HG03571 (cell line): ENCODE results near the gene LMTK3.

Source experiments
- ATAC-seq: cut with Tn5 transposase; IDR thresholded peaks from one replicate; pipeline ENCODE4 v1.9.1; 2021; ENCODE audit not compliant: unreplicated experiment

Gene LMTK3, protein sequence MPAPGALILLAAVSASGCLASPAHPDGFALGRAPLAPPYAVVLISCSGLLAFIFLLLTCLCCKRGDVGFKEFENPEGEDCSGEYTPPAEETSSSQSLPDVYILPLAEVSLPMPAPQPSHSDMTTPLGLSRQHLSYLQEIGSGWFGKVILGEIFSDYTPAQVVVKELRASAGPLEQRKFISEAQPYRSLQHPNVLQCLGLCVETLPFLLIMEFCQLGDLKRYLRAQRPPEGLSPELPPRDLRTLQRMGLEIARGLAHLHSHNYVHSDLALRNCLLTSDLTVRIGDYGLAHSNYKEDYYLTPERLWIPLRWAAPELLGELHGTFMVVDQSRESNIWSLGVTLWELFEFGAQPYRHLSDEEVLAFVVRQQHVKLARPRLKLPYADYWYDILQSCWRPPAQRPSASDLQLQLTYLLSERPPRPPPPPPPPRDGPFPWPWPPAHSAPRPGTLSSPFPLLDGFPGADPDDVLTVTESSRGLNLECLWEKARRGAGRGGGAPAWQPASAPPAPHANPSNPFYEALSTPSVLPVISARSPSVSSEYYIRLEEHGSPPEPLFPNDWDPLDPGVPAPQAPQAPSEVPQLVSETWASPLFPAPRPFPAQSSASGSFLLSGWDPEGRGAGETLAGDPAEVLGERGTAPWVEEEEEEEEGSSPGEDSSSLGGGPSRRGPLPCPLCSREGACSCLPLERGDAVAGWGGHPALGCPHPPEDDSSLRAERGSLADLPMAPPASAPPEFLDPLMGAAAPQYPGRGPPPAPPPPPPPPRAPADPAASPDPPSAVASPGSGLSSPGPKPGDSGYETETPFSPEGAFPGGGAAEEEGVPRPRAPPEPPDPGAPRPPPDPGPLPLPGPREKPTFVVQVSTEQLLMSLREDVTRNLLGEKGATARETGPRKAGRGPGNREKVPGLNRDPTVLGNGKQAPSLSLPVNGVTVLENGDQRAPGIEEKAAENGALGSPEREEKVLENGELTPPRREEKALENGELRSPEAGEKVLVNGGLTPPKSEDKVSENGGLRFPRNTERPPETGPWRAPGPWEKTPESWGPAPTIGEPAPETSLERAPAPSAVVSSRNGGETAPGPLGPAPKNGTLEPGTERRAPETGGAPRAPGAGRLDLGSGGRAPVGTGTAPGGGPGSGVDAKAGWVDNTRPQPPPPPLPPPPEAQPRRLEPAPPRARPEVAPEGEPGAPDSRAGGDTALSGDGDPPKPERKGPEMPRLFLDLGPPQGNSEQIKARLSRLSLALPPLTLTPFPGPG (N-terminal part only)

DNA sequence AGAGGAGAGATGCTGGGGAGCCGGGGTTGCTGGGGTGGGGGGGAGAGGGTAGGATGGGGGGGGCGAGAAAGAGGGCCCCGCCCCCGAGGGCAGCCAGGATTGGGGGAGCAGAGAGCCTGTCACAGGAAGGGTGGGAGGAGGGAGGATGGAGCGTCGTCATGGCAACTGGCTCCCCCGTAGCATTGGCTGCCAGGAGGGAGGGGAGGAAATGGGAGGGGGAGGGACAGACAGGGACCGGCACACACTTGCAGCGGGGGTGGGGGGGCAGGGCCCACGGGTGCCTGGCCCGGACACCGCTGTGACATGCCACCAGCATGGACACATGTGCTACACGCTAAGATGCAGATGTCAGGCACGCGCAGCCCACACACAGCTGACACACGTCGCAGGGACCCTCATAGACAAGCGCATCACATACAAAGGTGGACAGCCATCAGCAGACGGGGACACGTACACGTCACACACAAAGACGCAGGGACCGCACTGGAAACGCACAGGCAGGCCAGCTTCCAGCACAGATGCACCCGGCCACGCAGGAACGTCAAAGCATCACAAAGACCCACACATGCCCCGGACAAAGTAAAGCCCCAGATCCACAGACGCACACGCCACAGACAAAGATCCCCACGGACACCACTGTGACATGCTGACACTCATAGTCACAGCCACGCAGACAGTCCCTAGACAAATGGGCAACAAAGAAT is at the start of gene LMTK3:
Gene LMTK3, minus strand, starts transcription at position 36 of the 704 bp plus-strand sequence. CDS start 259 bp downstream, outside the sequence.
- no peak for ATAC-seq

DNA sequence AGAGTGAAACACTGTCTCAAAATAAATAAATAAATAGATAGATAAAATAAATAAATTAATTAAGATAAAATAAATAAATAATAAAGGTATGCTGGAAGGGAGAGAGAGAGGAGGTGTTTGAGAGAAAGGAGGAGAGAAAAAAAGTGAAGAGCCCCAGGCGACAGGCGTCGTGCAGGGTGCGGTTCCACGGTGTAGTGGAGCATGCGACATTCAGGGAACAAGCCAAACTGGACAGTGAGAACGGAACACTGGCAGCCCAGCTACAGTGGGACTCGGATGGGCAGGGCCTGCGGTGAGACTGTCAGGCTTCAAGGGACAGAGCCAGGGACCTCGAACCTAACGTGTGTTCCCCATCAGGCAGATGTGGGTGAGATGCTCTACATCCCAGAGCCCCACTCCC is 49.8 kb upstream of the LMTK3 start:
- ATAC-seq: no peak

DNA sequence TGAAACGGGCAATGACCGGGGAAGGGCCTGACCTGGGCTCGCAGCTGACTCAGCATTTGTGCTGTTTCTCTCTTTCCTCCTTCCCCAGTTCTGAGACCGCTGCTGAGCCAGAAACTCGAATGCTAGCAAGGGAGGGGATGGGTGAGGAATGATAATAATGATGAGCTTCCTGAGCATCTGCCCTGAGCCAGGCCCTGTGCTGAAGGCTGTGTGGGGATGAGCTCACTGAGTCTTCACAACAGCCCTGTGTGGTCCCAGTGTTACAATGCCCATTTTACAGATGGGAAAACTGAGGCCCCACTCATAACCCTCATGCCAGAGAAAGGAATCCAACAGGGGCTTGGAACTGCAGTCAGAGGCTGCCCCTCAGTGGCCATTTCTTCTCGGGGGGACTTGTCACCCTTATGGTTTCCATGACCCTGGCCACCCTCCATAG is 48.5 kb upstream of the LMTK3 start:
- ATAC-seq: no peak

GRCh38 chr19:48558018-48558684 is 46.5 kb upstream of the LMTK3 start:
- ATAC-seq: no peak

- no peak for ATAC-seq
Observed at GRCh38 chr19:48556825-48557224, 45.2 kb upstream of the LMTK3 start.

DNA sequence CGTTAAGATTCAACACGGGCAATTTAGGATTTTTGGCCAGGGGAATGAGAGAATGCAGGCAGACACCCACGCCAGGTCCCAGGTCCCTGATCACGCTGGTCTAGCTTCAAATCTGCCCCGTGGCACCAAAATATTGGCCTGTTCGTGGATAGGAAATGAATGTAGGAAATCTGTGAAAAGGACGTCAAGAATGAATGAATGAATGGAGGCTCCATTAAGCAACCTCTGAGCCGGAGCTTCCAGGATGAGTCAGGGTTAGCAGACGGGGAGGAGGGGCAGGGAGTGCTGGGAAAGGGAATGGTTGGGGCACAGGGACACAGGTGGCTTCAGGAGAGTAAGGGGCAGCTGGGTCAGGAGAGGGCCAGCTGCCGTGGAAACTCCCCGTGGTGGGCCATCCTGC is 44.5 kb upstream of the LMTK3 start:
- no peak for ATAC-seq

DNA sequence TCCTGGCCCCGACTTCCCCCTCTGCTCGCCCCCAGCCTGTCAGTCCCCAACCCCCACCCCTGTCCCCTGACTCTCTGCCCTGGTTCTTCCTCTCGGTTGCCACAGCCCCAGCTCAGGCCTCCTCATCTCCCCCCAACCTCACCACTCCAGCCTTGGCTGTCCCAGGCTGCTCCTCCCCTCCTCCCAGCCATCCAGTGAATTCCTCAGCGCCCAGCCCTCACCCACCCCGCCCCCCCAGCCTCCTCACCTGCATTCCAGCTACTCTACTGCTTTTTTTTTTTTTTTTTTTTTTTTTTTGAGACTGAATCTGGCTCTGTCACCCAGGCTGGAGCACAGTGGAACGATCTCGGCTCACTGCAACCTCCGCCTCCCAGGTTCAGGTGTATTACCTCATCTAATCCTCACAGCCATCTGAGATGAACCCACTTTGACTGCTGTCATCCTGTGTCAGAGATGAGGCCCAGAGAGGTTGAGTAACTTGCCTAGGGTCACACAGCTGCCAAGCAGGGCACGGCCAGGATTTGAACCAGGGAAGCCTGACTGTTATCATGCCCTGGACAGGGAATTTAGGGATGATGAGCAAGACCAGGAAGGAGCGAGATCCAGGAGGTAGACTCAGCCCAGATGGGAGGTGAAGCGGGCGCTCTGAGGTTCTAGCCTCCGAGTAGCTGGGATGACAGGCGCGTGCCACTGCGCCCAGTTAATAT is 42.9 kb upstream of the LMTK3 start:
- no peak for ATAC-seq

- ATAC-seq: no peak
Observed at GRCh38 chr19:48553676-48554384, 42.2 kb upstream of the LMTK3 start.

GRCh38 chr19:48552406-48553322 is 41.0 kb upstream of the LMTK3 start:
- ATAC-seq: no peak

DNA sequence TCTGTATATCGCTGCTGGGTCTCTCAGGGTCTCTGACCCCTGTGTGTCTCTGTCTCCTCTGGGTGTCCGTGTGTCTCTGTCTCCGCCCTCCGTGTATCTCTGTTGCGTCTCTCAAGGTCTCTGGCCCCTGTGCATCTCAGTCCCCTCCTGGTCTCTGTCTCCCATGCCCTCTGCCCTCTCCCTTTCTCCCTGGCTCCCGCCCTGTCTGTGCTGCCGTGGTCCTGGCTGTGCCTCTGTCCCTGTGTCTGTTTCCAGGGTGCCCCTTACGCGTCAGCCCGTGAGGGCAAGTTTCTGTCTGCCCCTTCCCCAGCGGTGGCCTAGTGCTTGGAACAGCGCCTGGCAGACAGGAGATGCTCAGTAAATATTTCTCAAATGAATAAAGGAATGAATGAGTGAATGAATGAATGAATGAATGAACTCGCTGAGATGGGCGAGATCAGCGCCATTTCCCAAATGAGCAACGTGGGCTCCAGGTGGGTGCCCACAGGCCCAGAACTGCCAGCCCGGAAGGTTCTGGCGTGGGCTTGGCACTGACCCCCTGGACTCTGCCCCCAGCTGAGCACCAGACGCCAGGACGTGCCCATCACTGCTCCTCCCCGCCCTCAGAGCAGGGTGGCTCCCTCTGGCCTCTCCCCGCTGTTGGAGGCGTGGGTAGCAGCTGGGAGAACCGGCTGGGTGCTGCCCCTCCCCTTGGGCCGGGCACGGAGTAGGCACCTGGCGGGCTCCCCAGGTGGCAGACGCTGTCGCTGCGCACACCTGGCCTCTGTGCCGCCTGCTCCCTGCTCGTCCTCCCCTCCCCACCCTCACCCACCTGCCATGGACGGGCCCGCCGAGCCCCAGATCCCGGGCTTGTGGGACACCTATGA is 40.0 kb upstream of the LMTK3 start, which contains the start of gene SULT2B1:
Gene SULT2B1, plus strand, starts transcription at position 736 of the 866 bp plus-strand sequence. Its CDS starts 81 bp downstream, at position 817.
- no peak for ATAC-seq

DNA sequence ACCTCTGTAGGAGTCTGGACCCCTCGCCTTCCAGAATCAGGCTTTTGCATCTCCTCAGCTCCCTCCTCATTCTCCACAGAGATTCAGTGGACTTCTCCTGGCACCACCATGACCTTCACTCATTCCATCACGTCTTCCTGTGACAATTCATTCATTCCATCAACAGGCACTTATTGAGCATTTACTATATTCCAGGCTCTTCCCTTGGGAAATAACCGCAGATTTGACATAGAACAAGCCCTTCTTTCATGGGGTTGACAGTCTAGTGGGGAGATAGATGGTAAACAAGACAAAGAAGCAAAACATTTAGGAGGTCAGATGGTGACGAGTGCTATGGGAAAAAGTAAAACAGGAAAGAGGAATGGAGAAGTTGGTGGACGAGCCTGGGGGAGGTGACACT is 37.7 kb upstream of the LMTK3 start:
- no peak for ATAC-seq

- no peak for ATAC-seq
Observed at GRCh38 chr19:48548253-48548911, 36.7 kb upstream of the LMTK3 start.

DNA sequence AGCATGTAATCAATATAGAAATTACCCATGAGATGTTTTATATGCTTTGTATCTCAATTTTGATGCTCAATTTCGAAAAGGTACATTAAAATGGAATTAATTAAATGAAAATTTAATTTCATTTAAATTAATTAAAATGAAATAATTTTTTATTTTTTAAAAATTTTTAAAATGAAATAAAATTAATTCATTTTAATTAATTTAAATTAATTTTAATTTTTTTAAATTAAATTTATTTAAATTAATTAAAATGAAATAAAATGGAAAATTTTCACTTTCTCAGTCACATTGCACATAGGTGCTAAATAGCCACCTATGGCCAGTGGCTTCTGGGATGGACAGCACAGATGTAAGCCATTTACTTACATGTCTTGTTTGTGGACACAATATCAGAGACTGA is 36.1 kb upstream of the LMTK3 start:
- ATAC-seq: no peak

DNA sequence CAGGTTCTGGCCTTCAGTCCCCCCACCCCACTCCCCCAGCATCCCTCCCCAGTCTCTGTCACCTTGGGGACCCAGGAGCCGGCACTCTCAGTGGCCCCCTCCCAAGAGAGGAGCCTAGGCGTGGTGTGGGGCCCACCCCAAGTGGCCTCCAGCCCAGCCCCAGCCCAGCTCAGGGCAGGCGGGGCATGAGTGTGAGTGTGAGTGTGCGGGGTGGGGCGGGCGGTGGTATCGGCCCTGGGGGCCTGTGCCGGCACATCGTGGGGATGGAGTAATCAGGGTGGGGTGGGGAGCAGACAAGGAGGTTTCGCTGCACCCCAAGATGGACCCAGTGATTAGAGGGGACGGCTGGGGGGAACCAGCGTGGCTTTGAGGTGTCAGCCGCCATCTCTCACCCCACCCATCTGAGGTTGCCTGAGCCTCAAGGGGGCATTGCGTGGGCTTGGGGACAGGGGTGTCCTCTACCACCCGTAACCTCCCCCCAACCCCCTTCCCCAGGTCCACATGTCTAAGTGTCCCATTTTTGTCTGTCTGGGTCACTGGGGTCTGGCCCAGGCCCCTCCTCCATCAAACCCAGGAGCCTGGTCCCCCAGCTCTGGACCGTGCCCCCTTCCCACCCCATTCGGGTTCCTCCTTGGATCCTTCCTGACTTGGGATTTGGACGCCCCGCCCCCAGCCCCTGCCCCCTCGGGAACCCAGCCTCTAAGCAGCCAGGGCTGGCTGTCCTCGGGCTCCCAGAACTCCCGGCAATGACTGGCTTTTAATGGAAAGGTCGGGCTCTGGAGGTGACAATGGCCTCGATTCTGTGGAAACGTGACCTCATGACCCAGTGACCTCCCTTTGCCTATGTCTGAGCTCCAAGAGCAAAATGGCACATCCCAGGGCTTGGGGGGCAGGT is 33.5 kb upstream of the LMTK3 start:
- ATAC-seq: no peak

DNA sequence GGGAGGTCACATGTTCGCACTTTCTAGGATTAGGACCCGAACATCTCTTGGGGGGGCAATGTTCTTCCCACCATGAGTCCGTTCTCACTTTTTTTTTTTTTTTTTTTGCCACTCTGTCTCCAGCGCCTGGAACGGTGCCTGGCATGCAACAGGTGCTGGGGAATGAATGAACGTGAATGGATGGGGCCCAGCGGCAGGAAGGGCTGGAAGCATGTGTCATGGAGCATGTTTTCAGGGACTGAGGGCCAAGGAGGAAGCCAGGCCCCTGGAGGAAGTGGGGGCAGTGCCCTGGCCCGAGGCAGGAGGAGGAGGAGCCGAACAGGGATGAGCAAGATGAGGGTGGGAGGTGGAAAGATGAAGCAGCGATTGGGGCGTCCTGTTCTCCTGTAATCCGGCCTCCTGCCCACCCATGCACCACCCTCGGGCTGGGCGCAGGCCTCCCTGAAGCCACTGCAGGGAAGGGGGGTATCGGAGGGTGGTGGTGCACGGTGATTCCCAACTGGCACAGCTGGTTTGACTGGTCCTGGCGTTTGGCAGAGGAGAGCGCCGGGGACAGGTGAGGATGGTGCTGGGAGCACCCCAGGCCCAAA is 31.6 kb upstream of the LMTK3 start:
- ATAC-seq: no peak
